HG03565 (cell line): ENCODE data around the gene IL17REL.
"Not testable (repeated sequence)": the region's sequence is repeated elsewhere in the genome, so short reads cannot be mapped to it uniquely, and the experiment has no call there.

Experiments
- ATAC-seq: cut with Tn5 transposase; IDR thresholded peaks from one replicate; pipeline ENCODE4 v1.9.1; 2021; ENCODE audit warnings: mild to moderate bottlenecking, moderate library complexity; ENCODE audit not compliant: unreplicated experiment

The IL17REL gene

GRCh38 chr22:49992921-49993648, 19.5 kb downstream of the IL17REL start:
- ATAC-seq, result no peak

DNA sequence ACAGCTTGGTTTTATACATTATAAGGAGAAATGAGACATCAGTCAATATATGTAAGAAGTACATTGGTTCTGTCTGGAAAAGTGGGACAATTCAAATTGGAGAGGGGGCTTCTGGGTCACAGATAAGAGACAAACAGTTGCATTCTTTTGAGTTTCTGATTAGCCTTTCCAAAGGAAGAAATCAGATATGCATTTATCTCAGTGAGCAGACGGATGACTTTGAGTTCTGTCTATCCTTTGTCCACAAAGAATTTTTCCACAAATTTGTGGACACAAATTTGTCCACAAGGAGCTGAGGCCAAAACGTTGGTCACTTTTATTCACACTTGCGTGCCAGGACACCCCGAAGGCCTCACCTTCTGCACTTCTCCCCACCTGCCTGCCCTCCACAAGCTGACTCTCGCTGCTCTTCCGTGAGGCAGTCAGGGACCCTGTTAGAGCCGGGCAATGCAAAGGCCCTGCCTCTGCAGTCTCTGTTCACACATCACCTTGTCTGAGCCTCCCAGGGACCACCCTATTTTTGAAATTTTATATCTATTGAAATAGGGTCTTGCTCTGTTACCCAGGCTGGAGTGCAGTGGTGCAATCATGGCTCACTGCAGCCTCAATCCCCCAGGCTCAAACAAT, 20.5 kb downstream of the IL17REL start:
- ATAC-seq, result no peak

- ATAC-seq, result no peak
Observed at GRCh38 chr22:49991167-49991566, 21.4 kb downstream of the IL17REL start.

DNA sequence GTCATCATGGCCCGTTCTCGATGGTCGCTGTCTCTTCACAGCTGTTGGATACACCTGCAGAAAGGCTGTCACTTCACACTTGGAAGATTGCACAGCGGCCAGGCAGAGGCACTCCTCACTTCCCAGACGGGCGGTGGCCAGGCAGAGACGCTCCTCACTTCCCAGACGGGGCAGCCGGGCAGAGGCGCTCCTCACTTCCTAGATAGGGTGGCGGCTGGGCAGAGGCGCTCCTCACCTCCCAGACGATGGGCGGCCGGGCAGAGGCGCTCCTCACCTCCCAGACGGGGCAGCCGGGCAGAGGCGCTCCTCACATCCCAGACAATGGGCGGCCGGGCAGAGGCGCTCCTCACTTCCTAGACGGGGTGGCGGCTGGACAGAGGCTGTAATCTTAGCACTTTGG, 22.7 kb downstream of the IL17REL start:
- ATAC-seq, result not testable (repeated sequence)

- no peak for ATAC-seq
Observed at GRCh38 chr22:49986325-49986724, 26.2 kb downstream of the IL17REL start.

- ATAC-seq, result no peak
Observed at GRCh38 chr22:49983148-49984042, 29.2 kb downstream of the IL17REL start.

DNA sequence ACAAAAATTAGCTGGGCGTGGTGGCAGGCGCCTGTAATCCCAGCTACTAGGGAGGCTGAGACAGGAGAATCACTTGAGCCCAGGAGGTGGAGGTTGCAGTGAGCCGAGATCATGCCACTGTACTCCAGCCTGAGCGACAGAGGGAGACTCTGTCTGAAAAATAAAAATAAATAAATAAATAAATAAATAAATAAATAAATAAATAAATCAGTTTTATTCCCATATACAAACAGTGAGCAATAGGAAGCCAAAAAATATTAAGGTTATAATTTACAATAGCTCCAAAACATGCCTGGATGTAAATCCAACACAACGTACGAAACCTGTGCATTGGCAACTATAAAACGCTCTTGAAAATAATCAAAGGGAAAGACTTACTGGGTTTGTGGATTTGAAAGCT, 30.8 kb downstream of the IL17REL start:
- ATAC-seq, result not testable (repeated sequence)

- ATAC-seq, result no peak
Observed at GRCh38 chr22:49979587-49980264, 32.8 kb downstream of the IL17REL start.

- no peak for ATAC-seq
Observed at GRCh38 chr22:49977578-49977977, 35.0 kb downstream of the IL17REL start.

DNA sequence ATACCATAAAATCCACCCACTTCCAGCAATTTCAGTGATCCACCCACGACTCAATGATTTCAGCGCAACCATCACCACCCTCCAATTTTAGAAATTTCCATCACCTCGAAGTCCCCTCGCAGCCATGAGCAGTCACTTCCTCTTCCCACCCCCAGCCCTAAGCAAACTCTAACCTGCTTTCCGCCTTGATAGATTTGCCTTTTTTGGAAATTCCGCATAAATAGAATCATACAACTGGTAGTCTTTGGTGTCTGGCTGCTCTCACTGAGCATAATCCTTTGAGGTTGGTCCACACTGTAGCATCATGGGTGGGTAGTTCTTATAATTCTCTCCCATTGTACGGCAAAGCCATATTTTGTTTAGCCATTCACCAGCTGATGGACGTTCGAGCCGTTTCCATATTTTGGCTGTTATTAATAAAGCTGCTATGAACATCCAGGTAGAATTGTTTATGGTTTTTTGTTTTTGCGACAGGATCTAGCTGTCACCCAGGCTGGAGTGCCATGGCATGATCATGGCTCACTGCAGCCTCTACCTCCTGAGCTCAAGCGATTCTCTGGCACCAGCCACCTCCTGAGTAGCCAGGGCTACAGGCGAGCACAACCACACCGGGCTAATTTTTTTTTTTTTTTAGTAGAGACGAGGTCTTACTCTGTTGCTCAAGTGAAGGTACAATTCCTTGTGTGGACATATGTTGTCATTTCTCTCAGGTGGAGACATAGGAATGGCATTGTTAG, 36.0 kb downstream of the IL17REL start:
- ATAC-seq, result no peak

- ATAC-seq, result no peak
Observed at GRCh38 chr22:49975543-49976389, 36.8 kb downstream of the IL17REL start.

- no peak for ATAC-seq
Observed at GRCh38 chr22:49973018-49973961, 39.3 kb downstream of the IL17REL start.

- no peak for ATAC-seq
Observed at GRCh38 chr22:49972163-49973017, 40.2 kb downstream of the IL17REL start.

GRCh38 chr22:49971232-49972162, 41.1 kb downstream of the IL17REL start:
- no peak for ATAC-seq

DNA sequence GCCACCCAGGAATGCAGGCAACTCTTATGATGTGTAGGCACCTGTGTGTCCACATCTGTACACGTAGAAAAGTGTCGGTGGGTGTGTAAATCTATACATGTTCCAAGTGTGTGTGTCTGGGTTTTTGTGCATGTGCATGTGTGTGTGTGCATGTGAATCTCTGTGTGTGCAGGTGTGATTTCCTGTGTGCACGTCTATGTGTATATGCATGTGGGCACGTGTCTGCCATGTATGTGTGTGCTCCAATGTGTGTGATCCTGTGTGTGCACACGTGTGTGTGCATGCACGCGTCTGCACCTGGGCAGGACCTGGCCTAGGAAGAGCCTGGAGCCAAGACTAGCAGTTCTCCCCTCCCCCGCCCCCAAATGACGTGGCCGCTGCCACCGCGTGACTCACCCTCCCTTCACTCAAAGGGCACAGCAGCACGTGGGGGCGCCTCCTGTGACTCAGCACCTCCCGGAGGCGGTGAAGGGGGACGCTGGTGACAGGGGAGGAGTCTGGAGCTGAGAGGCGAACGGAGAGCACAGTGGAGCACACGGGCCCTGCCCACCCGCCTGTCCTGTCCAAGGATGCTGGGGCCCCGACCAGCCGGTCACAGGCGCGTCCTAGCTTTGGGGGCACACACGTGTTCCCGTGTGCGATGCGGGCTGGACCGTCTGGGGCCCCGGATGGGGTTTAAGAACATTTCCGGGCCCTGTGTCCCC, 41.9 kb downstream of the IL17REL start:
- peak; percentile 45 for ATAC-seq
